HCT116 (cell line): Measurements from ENCODE around the gene SHH. TPM values are rescaled to one million over a fixed set of nuclear protein-coding genes. Genes with fewer than 3 reads are reported as not detected.

Experiments used
- ATAC-seq: fragments of 200-7000 bp; cut with Tn5 transposase; 2 replicates; pipeline ENCODE4 v1.9.1; 2020; ENCODE audit warnings: mild to moderate bottlenecking, moderate library complexity
- BruUV-seq: library from RNA; stranded (reverse); fragments of 400-500 nt; replicated peaks from 2 replicates; lab custom pipeline; 2021; lab: Mats Ljungman, UMichigan
- CTCF ChIA-PET: fragments of 300-600 bp; sonication (Branson Sonifier 250); formaldehyde crosslinking; loops from one replicate; lab custom pipeline; 2021; ENCODE audit warnings: antibody characterized with exemption; lab: Charles Lee
- POLR2A ChIA-PET: fragments of 300-600, 350-600 bp; sonication (Branson Sonifier 250); formaldehyde crosslinking; loops from one replicate; lab custom pipeline; 2021; ENCODE audit warnings: antibody characterized with exemption; lab: Charles Lee
- RAD21 ChIA-PET, 2 experiments: fragments of 300-600 bp; sonication (Branson Sonifier 250); formaldehyde crosslinking; loops; one replicate each; lab custom pipeline; 2023; ENCODE audit warnings: low total read pairs in 2 of 2; ENCODE audit not compliant: uncharacterized antibody in 2 of 2, unreplicated experiment in 2 of 2, low non-redundant PET in 1 of 2; lab: Charles Lee
- DNase-seq: peaks from one replicate; pipeline ENCODE4 v3.0.0-alpha.2; 2010; ENCODE audit warnings: low read depth, low spot score
- H2AFZ ChIP-seq: fragments of 200-600 bp; shearing (Covaris generic), sonication (generic); 2 replicates; pipeline ENCODE4 v1.6.1; 2017; ENCODE audit warnings: low read depth, mixed run types, mixed read lengths, antibody characterized with exemption, low read length; ENCODE audit not compliant: poor library complexity, severe bottlenecking
- H3K27ac ChIP-seq: 2 replicates; pipeline ENCODE4 v1.5.1; 2012; ENCODE audit warnings: low read depth, low read length
- H3K27me3 ChIP-seq: fragments of 200-600 bp; sonication (generic); 2 replicates; pipeline ENCODE4 v1.6.1; 2016; ENCODE audit warnings: mixed run types, low read length, mixed read lengths; ENCODE audit not compliant: insufficient read depth
- H3K36me3 ChIP-seq, 2 experiments: fragments of 200-500 bp in 1 of 2; fragments of 200-600 bp in 1 of 2; sonication (Bioruptor generic) in 1 of 2; sonication (generic) in 1 of 2; 2 replicates each; pipeline versions ENCODE4 v1.5.1 to v1.6.1; 2014 to 2016; ENCODE audit warnings: low read length in 2 of 2, inconsistent platforms in 1 of 2, mixed read lengths in 1 of 2, mixed run types in 1 of 2; ENCODE audit not compliant: insufficient read depth in 2 of 2, control insufficient read depth in 1 of 2
- H3K4me1 ChIP-seq, 2 experiments: fragments of 200-600 bp in 1 of 2; sonication (generic) in 1 of 2; 2 replicates each; pipeline versions ENCODE4 v1.5.1 to v1.6.1; 2012 to 2017; ENCODE audit warnings: low read length in 2 of 2, inconsistent platforms in 1 of 2, mild to moderate bottlenecking in 1 of 2, mixed read lengths in 1 of 2, mixed run types in 1 of 2, moderate library complexity in 1 of 2; ENCODE audit not compliant: insufficient read depth in 2 of 2, control insufficient read depth in 1 of 2
- H3K4me2 ChIP-seq: fragments of 200-600 bp; sonication (generic); 2 replicates; pipeline ENCODE4 v1.6.1; 2017; ENCODE audit warnings: mixed run types, low read length, mixed read lengths
- H3K4me3 ChIP-seq, 2 experiments: fragments of 200-600 bp in 1 of 2; sonication (generic) in 1 of 2; replicated peaks in 1 of 2; 2 replicates each; pipeline ENCODE4 v1.5.1; 2011 to 2016; ENCODE audit warnings: low read length in 2 of 2, control low read depth in 1 of 2, low read depth in 1 of 2, mild to moderate bottlenecking in 1 of 2, mixed read lengths in 1 of 2, mixed run types in 1 of 2
- H3K79me2 ChIP-seq: fragments of 200-600 bp; sonication (generic); 2 replicates; pipeline ENCODE4 v1.6.1; 2017; ENCODE audit warnings: mild to moderate bottlenecking, mixed run types, low read length, moderate library complexity, mixed read lengths; ENCODE audit not compliant: insufficient read depth
- H3K9ac ChIP-seq: fragments of 200-600 bp; sonication (generic); 2 replicates; pipeline ENCODE4 v1.6.1; 2016; ENCODE audit warnings: low read length, mixed read lengths
- H3K9me2 ChIP-seq: fragments of 200-600 bp; sonication (generic), shearing (Covaris generic); 2 replicates; pipeline ENCODE4 v1.6.1; 2017; ENCODE audit warnings: mixed run types, mild to moderate bottlenecking, moderate library complexity; ENCODE audit not compliant: insufficient read depth
- H3K9me3 ChIP-seq, 2 experiments: fragments of 200-500 bp in 1 of 2; fragments of 200-600 bp in 1 of 2; sonication (Bioruptor generic) in 1 of 2; sonication (generic) in 1 of 2; 2 replicates each; pipeline ENCODE4 v1.6.1; 2014 to 2017; ENCODE audit warnings: low read length in 2 of 2, mixed read lengths in 2 of 2, inconsistent platforms in 1 of 2, low read depth in 1 of 2, mild to moderate bottlenecking in 1 of 2, mixed run types in 1 of 2, moderate library complexity in 1 of 2; ENCODE audit not compliant: control insufficient read depth in 1 of 2, insufficient read depth in 1 of 2
- H4K20me1 ChIP-seq: fragments of 200-600 bp; sonication (generic), shearing (Covaris generic); 2 replicates; pipeline ENCODE4 v1.6.1; 2017; ENCODE audit warnings: mixed run types, mild to moderate bottlenecking, moderate library complexity; ENCODE audit not compliant: insufficient read depth
- CBX3 ChIP-seq: IDR thresholded peaks from 2 replicates; pipeline ENCODE4 v1.6.1; 2012; ENCODE audit warnings: low read depth
- EZH2 ChIP-seq: fragments of 200-600 bp; sonication (generic); IDR thresholded peaks from 2 replicates; pipeline ENCODE4 v1.6.1; 2017; ENCODE audit warnings: antibody characterized with exemption, mixed run types
- FOSL1 ChIP-seq: IDR thresholded peaks from 2 replicates; pipeline ENCODE4 v1.6.1; 2012; ENCODE audit warnings: low read depth
- POLR2A ChIP-seq: IDR thresholded peaks from 2 replicates; pipeline ENCODE4 v1.7.0; 2011; ENCODE audit warnings: borderline replicate concordance; ENCODE audit not compliant: insufficient read depth, insufficient read length; ENCODE audit errors: extremely low read depth
- RAD21 ChIP-seq: IDR thresholded peaks from 2 replicates; pipeline ENCODE4 v1.6.1; 2012; ENCODE audit warnings: low read depth, mild to moderate bottlenecking
- SP1 ChIP-seq: IDR thresholded peaks from 2 replicates; pipeline ENCODE4 v1.6.1; 2012; ENCODE audit warnings: low read depth
- ZNF274 ChIP-seq: fragments of 200-500 bp; sonication (Bioruptor generic); IDR thresholded peaks from 2 replicates; pipeline ENCODE4 v1.6.1; 2014; ENCODE audit warnings: mild to moderate bottlenecking, low read depth, low read length, inconsistent platforms
- intact Hi-C: fragments of 100-400 bp; cut with micrococcal nuclease; formaldehyde crosslinking; loops from 2 replicates; pipeline ENCODE4 v1.10.0; 2022
- total RNA-seq: library from RNA; stranded (reverse); gene quantifications from one replicate; pipeline ENCODE4 v1.2.1, GENCODE V29; 2021; ENCODE audit not compliant: unreplicated experiment
- TF ChIP-seq, protein P1 (sequence below), 3 experiments: fragments of 200-600 bp in 1 of 3; sonication (generic) in 1 of 3; IDR thresholded peaks in 2 of 3; conservative IDR thresholded peaks in 1 of 3; 2 replicates each; pipeline ENCODE4 v1.5.1; 2012 to 2017; ENCODE audit warnings: low read depth in 2 of 3, low read length in 2 of 3, antibody characterized with exemption in 1 of 3, borderline replicate concordance in 1 of 3, control low read depth in 1 of 3, mild to moderate bottlenecking in 1 of 3, mixed read lengths in 1 of 3, mixed run types in 1 of 3, moderate library complexity in 1 of 3; ENCODE audit not compliant: insufficient read depth in 1 of 3
- TF ChIP-seq, protein P2 (sequence below): IDR thresholded peaks from 2 replicates; pipeline ENCODE4 v1.6.1; 2012
- TF ChIP-seq, protein P3 (sequence below): IDR thresholded peaks from 2 replicates; pipeline ENCODE4 v1.6.1; 2012; ENCODE audit warnings: low read depth

The SHH gene
- total RNA-seq, 1 experiment from 2014 or later: 0.32 TPM

- no peaks in the 10 kb centered on the region for H3K9me2 ChIP-seq
- no peaks in the 10 kb centered on the region for H3K27me3 ChIP-seq
- intact Hi-C loops: no loop called here
- no peaks in the 10 kb centered on the region for H3K79me2 ChIP-seq
- H3K4me1 ChIP-seq: peaks cover 3 to 7% of the 10 kb centered on the region in 2 experiments; a peak in 2 of 4 replicates
- TF ChIP-seq, protein P1, sequence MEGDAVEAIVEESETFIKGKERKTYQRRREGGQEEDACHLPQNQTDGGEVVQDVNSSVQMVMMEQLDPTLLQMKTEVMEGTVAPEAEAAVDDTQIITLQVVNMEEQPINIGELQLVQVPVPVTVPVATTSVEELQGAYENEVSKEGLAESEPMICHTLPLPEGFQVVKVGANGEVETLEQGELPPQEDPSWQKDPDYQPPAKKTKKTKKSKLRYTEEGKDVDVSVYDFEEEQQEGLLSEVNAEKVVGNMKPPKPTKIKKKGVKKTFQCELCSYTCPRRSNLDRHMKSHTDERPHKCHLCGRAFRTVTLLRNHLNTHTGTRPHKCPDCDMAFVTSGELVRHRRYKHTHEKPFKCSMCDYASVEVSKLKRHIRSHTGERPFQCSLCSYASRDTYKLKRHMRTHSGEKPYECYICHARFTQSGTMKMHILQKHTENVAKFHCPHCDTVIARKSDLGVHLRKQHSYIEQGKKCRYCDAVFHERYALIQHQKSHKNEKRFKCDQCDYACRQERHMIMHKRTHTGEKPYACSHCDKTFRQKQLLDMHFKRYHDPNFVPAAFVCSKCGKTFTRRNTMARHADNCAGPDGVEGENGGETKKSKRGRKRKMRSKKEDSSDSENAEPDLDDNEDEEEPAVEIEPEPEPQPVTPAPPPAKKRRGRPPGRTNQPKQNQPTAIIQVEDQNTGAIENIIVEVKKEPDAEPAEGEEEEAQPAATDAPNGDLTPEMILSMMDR (IDR thresholded peaks at IDR 0.05 in 2 of 3, conservative IDR thresholded peaks at IDR 0.05 in 1 of 3; ENCODE audit: borderline replicate concordance in 1 of 3, insufficient read depth in 1 of 3, low read depth in 2 of 3, low read length in 2 of 3): no peak
- TF ChIP-seq SP1 (no peak), CBX3 (no peak)
- TF ChIP-seq, protein P2, sequence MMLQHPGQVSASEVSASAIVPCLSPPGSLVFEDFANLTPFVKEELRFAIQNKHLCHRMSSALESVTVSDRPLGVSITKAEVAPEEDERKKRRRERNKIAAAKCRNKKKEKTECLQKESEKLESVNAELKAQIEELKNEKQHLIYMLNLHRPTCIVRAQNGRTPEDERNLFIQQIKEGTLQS: no peak
- H3K4me2 ChIP-seq: no peak overlapping the region
- ChIA-PET RAD21 (no interaction called here), POLR2A (no interaction called here), CTCF (no interaction called here)
- no peaks in the 10 kb centered on the region for H4K20me1 ChIP-seq
- H3K9ac ChIP-seq: no peak overlapping the region
- no peak overlapping the region for H2AFZ ChIP-seq
- BruUV-seq: no TSS peak
- H3K9me3 ChIP-seq: no peaks in the 10 kb centered on the region
- ATAC-seq (no peak), DNase-seq (no peak)
- no peak overlapping the region for H3K27ac ChIP-seq
- H3K4me3 ChIP-seq: no peak overlapping the region
- no peaks in the 10 kb centered on the region for H3K36me3 ChIP-seq
These were observed 28.6 kb upstream of the SHH start for GRCh38 chr7:155840909-155841308.

DNA sequence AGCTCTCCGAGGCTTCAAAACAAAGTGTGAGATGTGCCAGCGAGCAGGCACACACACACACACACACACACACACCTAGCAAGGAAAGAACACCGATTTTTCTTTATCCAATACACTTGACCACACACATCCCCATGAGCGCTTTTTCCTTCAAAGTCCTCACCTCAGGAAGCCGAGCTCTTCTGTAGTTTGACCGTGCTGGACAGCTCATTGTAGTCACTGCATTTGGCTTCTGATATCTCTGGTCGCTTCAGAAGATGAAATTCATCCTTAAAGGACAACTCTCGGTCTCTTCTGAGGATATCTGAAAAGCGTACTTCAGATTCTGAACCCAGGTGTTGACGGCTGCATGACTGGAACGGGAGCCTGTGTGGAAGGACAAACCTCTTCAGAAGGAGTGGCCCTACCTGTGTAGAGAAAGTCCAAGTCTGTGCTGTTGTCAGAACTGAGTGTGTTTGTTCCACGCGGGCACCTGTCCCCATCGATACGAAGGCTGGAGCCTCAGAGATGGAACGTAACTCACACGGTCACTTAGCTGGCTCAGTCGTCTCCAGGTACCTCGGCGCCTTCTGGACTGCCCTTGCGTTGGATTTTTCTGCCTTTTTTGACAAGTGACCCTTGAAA is 28.1 kb upstream of the SHH start:
- no peaks in the 10 kb centered on the region for H3K79me2 ChIP-seq
- DNase-seq: no peak
- no TSS peak for BruUV-seq
- TF ChIP-seq FOSL1 (no peak), CBX3 (no peak), RAD21 (no peak), POLR2A (no peak), EZH2 (no peak), SP1 (no peak), ZNF274 (no peak)
- TF ChIP-seq, protein P2: no peak
- TF ChIP-seq, protein P3, sequence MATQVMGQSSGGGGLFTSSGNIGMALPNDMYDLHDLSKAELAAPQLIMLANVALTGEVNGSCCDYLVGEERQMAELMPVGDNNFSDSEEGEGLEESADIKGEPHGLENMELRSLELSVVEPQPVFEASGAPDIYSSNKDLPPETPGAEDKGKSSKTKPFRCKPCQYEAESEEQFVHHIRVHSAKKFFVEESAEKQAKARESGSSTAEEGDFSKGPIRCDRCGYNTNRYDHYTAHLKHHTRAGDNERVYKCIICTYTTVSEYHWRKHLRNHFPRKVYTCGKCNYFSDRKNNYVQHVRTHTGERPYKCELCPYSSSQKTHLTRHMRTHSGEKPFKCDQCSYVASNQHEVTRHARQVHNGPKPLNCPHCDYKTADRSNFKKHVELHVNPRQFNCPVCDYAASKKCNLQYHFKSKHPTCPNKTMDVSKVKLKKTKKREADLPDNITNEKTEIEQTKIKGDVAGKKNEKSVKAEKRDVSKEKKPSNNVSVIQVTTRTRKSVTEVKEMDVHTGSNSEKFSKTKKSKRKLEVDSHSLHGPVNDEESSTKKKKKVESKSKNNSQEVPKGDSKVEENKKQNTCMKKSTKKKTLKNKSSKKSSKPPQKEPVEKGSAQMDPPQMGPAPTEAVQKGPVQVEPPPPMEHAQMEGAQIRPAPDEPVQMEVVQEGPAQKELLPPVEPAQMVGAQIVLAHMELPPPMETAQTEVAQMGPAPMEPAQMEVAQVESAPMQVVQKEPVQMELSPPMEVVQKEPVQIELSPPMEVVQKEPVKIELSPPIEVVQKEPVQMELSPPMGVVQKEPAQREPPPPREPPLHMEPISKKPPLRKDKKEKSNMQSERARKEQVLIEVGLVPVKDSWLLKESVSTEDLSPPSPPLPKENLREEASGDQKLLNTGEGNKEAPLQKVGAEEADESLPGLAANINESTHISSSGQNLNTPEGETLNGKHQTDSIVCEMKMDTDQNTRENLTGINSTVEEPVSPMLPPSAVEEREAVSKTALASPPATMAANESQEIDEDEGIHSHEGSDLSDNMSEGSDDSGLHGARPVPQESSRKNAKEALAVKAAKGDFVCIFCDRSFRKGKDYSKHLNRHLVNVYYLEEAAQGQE: no peak

More for the DNA sequence above, 28.1 kb upstream of the SHH start:
- Histone ChIP-seq H3K27me3 (no peaks in the 10 kb centered on the region), H3K4me3 (no peak overlapping the region), H4K20me1 (no peaks in the 10 kb centered on the region), H3K9ac (no peak overlapping the region), H3K4me2 (no peak overlapping the region), H3K4me1 (peaks cover 3 to 7% of the 10 kb centered on the region in 2 experiments; a peak in 2 of 4 replicates), H3K27ac (no peak overlapping the region), H3K36me3 (no peaks in the 10 kb centered on the region), H3K9me3 (no peaks in the 10 kb centered on the region), H3K9me2 (no peaks in the 10 kb centered on the region), H2AFZ (no peak overlapping the region)
- no peak for ATAC-seq
- CTCF ChIA-PET: no interaction called here
- intact Hi-C loops: no loop called here
- RAD21 ChIA-PET: interaction anchor here in 1 of 2 experiments (0.6 kb wide), 1 partner anchor 37 kb away, joined by 3 read pairs; no protein-coding TSS in a partner anchor
- POLR2A ChIA-PET: no interaction called here
